Activated CD4-positive, CD25-positive, alpha-beta regulatory T cell treated with anti-CD3 and anti-CD28 coated beads, Interleukin-2, amount 50 U/mL, for 16 hours (primary cell): ENCODE data around the gene KCNMA1.
"Not testable (repeated sequence)": the region's sequence is repeated elsewhere in the genome, so short reads cannot be mapped to it uniquely, and the experiment has no call there.

Source experiments
- DNase-seq: peaks from one replicate; pipeline ENCODE4 v3.0.0-alpha.2; 2020; ENCODE audit warnings: low read depth, low spot score

KCNMA1 gene

DNA sequence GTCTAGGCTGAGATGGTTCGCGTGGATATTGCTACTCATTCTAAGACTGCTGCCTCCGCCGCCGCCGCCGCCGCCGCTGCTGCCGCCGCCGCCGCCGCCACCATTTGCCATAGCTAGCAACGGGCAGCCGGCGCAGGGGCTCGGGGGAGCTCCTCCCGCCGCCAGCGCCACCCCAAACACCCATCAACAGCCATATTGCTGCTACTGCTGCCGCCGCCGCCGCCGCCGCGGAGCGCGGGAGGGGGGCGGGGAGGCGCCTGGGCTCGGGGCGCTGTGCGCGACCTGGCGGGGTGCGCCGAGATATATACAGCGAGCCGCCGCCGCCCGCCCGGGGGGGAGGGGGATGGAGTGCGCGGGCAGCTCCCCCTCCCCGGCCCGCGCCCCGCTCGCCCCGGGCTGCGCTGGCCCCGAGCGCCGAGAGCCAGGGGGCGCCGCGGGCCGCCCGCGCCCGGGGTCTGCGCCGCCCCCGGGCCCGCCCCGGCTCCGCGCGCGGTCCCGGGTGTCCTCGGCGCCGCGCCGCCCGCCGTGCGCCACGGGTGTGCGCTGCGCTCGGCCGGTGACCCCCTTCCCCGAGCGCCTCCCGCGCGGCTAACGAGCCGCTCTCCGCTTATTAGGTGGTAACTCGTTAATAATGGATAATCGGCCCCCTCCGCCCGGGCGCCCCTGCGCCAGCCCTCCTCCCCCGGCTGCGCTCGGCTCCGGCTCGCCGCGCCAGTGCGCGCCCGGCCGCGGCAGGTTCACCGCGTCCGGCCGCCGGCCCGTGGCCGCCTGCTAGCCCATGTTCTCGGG lies at the start of gene KCNMA1:
Gene KCNMA1 (minus strand): TSS at position 277 of the 789 bp plus-strand sequence.
- no peak for DNase-seq

DNA sequence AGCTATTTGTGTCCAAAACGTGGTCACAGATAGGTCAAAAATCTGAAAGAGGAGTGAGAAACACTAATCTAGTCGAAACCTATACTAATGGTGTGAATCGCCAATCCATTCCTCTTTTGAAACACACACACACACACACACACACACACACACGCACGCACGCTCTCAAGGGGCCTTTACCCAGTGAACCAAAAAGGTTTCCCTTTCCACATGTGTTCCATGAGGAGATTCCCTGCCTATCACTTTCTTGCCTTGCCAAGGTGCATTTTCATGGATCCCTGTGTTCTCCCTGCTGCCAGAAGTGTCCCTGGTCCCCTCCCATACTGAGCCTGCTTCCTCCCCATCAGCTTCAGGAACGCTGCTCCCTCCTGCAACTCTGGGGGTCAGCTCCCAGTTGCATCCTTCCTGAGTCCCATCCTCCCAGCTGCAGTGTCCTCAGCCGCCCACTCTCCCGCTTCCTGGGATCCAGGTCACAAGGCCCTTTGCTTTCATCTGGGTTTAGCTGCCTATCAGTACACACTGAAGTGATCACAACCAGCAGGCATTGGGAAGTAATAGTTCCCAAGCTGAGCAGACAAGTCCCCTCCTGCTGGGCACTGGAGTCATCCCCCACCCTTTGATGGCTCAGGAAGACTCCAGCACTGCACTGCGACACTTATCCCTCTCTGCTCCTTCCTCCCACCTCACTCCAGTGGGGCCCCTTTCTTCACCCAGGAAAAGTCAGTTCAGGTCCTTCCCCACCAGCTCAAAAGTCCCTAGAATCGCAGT lies 49.2 kb upstream of the KCNMA1 start:
- DNase-seq = no peak

DNA sequence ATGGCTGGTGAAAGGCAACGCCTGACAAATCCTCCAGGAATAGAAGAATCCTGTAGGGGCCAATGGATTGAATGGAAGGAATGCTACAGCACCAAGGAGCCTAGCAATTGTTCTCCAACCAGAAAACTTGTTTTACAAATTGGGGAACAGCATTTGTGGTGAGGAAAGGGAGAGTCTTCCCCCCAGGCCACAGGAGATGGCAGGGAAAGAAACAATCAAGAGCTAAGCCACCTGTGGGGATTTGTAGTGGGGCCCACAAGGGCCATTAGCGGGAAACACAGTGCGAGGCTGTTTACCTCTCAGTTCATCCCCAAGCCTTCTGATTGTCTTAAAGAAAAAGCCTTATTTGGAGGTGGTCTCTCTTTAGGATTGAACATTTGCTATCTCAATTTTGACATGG lies 48.5 kb upstream of the KCNMA1 start:
- no peak for DNase-seq

DNA sequence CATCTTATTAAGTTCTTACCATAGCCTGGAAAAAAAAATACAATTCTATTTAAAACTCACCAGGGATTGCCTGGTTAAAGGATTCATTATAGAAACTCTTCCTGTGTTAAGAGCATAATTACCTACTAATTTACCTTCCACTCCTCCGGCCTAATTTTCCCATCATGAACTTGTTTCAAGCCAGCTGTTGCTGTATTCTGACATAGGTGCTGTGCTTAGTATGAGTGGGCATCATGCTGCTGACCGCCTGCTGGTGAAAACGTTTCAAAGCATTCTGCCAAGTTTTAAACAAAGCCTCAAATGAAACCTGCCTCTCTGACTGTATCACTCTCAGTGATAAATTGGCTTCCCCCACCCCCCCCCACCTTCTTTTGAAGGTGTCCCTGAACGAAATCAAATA lies 47.8 kb upstream of the KCNMA1 start:
- no peak for DNase-seq

DNA sequence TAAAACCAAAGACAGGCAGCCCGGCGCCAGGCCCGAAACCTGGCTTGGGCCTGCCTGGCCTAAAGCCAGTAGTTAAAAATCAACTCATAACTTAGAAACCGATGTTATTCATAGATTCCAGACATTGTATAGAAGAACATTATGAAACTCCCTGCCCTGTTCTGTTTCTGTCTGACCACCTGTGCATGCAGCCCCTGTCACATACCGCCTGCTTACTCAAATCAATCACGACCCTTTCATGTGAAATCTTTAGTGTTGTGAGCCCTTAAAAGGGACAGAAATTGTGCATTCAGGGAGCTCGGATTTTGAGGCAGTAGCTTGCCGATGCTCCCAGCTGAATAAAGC lies 45.5 kb upstream of the KCNMA1 start:
- not testable (repeated sequence) for DNase-seq

DNA sequence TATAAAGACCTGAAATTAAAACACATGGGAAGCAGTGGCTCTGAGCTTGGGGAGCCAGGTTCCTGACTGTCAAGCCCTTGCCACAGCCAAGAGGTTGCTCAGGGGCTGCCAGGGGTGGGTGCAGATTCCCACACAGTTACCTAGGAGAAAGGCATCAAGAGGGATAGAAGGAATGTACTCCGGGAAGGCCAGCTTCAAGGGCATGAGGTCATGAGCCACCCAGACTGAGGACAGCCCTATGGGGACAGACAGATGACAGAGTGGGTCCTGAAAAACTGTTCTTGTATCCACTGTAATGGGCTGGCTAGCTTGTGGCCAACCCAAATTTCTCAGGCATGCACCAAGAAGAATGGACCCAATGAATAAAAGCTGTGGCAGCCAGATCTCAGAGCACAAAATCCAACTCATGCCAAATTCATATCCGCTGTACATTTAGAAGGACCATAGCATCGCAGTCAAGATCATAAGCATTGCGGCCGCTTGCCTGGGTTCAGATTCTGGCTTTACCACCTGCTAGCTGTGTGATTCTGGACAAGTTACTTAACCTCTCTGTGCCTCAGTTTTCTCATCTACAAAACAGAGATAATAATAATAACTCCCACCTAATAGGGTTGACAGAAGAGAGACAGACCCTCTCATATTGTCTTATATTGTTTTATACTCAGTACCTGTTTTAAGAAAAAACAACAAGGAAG lies 44.9 kb upstream of the KCNMA1 start:
- DNase-seq = no peak

DNA sequence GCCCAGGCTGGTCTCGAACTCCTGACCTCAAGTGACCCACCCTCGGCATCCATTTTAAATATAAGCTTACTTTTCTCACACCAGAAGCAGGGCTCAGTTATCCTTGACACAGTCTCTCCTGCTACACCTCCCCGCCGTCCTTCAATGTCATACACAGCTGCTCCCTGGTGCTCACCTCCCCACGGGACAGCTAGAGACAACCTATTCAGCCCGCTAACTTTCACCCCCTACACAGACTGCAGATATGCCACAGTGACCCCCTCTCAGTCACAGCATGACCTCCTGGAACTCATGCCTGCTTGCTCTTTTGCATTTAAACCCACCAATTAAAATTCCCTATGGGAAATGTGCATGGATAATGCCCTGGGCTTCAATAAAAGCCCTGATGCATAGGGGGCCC lies 44.2 kb upstream of the KCNMA1 start:
- DNase-seq = no peak

DNA sequence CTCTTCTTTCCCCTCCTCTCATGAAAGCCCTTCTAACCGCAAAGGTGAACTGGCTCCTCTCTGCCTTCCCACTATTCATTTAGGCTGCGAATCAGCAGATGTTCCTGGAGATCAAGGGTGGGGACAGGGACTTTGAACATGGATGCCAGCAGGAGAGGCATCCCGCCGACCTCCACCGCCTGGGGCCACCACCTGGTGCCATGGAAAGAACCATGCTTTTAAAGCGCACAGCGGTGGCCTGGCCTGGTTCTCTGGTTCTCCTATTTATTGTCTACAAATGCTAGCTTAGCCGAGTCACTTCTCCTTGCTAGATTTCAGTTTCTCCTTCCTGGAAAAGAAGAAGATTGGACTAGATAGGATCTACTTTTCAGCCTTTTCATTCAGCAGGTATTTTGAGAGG lies 43.2 kb upstream of the KCNMA1 start:
- no peak for DNase-seq

DNA sequence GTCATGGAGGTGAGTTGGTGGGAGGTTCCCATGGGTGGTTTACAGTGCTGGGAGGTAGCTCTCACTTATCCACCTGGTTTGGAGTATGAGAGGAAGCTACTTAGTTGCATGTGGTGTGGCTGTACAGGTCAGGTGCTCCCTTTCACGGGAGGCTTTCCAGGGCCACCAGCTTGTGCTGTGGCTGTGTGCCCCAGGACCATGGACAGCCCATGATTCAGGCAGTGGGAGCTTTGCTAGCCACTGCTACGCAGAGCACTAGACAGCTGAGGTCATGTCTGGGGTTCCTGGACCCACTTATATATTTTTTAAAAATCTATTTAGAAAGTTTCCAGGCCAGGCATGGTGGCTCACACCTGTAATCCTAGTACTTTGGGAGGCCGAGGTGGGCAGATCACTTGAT lies 42.5 kb upstream of the KCNMA1 start:
- no peak for DNase-seq

DNA sequence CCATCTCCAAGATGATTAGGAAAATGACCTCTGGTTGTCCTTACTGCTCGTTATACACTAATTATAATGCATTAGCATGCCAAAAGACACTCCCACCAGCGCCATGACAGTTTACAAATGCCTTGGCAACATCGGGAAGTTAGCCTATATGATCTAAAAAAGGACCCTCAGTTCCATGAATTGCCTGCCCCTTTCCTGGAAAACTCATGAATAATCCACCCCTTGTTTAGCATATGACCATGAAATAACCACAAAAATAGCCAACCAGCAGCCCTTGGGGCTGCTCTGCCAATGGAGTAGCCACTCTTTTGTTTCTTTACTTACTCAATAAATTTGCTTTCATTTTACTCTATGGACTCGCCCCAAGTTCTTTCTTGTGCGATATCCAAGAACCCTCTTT lies 41.6 kb upstream of the KCNMA1 start:
- DNase-seq = no peak

DNA sequence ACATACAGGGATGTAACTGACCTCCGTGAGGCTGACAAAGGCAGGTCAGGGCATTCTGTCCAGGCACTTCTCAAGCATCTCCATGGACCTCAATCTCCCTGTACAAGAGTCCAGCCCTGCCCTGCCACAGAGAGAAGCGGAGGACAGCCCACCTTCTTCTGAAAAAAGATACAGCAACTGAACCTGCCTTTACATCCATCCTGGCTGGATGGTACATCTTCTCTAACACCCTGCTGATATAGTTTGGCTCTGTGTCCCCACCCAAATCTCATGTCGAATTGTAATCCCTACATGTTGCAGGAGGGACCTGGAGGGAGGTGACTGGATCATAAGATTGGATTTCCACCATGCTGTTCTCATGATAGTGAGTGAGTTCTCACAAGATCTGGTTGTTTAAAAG lies 40.5 kb upstream of the KCNMA1 start:
- no peak for DNase-seq

DNA sequence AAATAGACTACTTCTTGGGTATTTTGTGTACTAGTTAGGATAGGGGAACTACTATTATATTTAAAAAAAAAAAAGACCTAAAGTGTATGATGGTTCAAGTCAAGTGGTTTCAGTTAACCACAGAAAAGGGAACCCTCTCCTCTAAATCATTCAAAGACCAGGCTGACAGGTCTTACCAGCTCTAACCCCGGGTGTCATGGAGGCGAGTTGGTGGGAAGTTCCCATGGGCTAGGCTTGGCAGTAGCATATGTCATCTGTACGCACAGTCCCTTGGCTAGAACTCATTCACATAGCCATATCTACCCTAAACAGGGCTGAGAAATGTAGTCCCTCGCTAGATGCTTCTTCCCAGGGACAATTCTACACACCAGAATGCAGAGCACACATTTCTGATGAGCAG lies 37.7 kb upstream of the KCNMA1 start:
- DNase-seq = no peak

DNA sequence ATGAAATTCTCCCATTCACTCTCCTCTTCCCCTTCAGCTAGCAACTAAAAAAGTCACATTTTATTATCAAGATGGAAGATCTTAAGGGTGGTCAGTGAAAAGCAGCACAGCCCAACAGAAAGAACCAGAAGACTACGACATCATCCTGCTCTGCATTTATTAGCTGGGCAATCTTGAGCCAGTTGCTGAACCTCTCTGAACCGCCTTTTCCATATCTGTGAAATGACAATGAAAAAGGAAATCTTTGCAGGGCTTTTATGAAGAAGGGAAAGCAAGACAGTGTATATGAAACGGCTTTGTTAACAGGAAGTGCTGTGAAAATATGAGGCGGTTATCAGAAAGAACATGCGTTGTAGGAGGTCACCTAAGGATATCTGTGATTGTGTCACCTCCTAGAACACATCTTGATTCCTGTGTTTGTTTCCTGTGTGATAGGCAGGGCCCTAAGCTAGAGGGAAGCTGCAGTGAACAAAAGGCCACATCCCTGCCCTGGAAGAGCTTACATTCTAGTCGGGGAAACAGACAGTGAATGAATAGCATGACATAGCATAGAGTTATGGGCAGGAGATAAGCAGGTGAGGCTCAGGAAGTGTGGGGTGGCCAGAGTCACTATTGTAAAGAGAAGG lies 36.0 kb upstream of the KCNMA1 start:
- no peak for DNase-seq

DNA sequence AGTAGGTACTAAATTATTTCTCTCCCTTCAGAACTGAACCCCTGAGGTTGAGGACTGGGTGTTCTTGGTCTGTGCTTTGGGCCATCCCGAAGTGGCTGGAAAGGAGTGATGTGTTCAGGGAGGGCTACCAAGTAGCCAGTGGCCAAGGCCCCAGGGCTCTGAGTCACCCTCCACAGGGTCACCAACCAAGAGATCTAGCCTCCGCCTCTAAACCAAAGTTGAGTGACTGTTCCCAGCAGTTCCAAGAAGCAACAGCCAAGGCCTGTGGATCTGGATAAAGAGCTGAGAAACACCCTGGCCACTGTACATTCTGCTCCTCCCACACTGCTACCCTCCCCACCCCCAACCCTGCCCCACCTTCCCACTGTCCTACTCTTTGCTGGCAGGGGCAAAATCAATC lies 35.5 kb upstream of the KCNMA1 start:
- DNase-seq = no peak

DNA sequence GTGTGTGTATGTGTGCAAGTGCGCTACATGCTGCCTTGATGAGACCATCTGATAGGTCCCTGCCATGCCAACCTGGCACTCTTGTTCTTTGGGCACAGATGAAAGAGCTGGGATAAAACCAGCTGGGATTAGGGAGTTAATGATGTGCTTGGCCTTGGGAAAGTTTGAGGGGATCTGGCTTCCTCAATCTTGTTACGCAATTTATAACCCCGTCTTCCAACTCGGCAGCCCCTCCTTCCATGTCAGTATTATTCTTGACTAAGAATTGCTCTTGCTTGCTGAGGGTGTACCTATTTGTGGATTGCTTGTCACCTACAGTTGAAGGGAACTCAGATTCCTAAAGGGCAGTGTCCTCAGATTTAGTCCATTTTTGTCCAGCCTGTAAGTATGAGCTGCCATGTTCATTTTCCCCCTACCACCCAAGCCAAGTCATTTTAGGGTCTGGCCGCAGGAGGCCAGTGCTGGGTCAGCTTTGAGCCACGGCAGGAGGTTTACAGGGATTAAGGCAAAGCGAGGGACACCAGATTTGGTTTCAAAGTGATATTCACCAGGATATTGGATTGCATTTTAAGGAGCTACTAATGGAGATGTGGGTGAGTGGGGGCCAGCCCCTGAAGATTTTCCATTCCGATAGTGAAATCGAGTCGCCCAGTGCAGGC lies 34.1 kb upstream of the KCNMA1 start:
- DNase-seq = no peak

DNA sequence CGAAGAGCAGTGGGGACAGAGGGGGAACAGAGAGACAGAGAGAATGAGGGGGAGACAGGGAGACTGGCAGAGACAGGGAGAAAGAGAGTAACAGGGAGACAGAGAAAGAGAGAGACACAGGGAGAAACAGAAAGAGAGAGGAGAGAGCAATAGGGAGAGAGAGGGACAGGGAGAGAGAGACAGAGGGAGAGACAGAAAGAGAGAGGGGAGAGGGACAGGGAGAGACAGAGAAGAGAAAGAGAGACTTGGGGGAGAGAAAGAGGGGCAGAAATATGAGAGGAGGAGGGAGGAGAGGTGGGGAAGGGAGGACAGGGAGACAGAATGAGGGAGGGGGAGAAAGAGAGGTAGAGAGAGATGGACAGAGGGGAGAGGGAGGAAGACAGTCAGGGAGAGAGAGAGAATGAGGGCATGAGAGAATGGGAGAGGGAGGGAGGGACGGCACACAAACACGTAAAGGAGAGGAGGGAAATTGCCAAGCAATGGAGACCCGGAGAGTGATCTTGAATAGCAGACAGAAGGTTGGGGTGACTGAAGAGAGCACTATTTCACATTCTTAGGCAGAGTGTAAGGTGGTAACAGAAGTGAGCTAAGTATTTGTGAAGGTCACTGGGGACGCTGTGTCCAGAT lies 33.3 kb upstream of the KCNMA1 start:
- DNase-seq = no peak

DNA sequence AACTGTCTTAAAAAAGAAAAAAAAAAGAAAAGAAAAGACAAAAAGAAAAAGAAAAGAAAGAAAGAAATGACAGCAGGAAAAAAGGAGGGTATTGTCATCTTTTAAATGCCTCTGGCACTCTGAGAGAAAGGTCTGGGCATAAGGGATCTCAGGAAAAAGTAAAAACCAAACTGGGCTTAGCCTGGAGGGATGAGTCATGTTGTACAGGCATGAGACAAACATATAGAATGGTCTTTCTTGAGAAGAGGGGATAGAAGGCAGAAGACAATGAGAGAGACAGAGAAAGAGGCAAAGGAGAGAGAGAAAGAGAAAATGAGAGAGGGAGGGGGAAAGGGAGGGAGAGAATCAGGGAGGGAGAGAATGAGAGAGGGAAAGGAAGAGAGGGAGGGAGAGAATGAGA lies 32.3 kb upstream of the KCNMA1 start:
- no peak for DNase-seq

DNA sequence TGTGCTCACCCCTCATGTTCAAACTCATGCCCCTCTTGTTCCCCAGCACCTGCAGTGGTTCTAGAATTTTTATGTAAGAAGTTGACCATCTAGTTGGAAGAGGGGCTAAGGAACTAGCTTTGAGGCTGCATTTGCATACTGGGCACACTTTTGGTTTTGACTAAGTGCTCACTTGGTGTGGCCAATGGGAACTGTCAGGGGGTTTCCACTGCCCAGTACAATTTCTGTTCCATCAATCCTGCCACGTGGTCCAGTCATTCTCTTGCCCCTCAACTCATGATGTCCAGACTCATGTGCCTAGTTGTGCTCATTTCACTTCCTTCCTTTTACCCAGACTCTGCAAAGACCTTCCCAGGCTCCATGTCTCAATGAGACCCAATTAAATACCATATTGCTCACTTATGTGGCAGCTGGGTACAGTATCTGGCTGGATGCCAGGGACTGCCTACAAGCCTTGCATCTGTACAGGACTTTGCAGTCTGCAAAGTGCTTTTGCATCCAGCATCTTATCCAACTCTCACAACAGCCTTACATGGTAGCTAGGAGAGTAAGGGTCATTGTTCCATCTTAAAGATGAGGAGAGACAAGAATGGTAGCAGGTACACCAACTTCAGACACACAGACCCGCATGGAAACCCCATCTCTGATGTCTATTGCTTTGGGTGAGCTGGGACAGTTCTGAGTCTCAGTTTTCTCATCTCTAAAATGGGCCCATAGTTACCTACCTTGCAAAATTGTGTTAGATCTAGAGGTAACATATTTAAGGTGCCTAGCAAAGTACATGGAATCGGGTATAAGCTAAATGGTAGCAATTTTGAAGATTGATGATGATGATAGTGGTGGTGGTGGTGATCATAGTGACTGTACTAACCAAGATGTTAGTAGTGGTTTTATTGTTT lies 30.1 kb upstream of the KCNMA1 start:
- DNase-seq = no peak

DNA sequence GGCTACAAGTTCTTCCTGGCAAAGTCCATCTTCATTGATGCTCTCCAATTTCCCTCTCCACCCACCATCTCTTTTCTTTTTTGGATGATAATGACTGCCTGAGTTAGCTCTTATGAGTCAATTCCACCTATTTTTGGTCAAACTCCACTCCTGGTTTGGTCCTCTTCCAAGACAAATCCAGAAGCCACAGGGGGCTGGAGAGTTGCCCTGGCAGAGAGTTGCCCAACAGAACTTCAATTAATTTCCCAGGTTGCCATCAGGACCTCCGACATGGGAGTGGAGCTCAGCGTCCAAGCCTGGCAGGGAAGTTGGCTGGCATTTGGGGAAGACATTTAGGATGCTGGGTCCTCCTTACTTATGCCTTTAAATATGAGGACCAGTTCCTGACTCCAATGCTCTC lies 29.2 kb upstream of the KCNMA1 start:
- DNase-seq = no peak

DNA sequence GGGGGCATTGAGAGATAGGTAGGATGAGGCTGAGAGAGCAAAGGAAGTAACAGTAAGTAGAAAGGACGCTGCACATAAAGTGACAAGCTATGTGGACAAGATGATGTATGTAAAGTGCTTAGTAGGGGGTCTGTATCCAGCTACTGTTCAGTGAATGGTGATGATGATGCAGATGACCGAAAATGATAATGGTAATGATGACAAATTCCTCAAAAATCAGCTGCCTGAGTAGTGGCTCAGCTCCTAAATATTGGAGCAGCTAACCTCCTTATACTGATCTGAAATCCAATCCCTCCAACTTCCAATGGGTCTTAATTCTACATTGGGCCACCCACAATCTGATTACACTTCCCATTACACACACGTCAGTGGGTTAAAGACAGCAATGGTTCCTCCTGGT lies 27.1 kb upstream of the KCNMA1 start:
- DNase-seq = no peak
